Right atrium auricular region (tissue), 2 donors: ENCODE data around the gene OR10V1. TPM values are rescaled to one million over a fixed set of nuclear protein-coding genes. Genes with fewer than 3 reads are reported as not detected.

Source experiments
- DNase-seq: peaks from one replicate; pipeline ENCODE4 v3.0.0-alpha.2; 2019; ENCODE audit warnings: low spot score
- H3K27ac ChIP-seq, 2 donors: fragments of 200-600 bp; sonication (generic); 1 replicate in 1 of 2; 2 replicates in 1 of 2; pipeline ENCODE4 v1.5.1; 2016 to 2019
- H3K27me3 ChIP-seq, 2 donors: fragments of 200-600 bp; sonication (generic); one replicate each; pipeline versions ENCODE4 v1.5.1 to v1.6.0; 2017 to 2019
- H3K36me3 ChIP-seq: fragments of 200-600 bp; sonication (generic); one replicate; pipeline ENCODE4 v1.5.1; 2016
- H3K4me1 ChIP-seq, 2 donors: fragments of 200-600 bp; sonication (generic); one replicate each; pipeline versions ENCODE4 v1.5.1 to v1.6.0; 2017 to 2019
- H3K4me3 ChIP-seq, 2 donors: fragments of 200-600 bp; sonication (generic); 1 replicate in 1 of 2; 2 replicates in 1 of 2; pipeline ENCODE4 v1.5.1; 2017 to 2019; ENCODE audit warnings: mild to moderate bottlenecking in 1 of 2, moderate library complexity in 1 of 2
- H3K9me3 ChIP-seq, 2 donors: fragments of 200-600 bp; sonication (generic); one replicate each; pipeline ENCODE4 v1.5.1; 2019
- CTCF ChIP-seq, 2 donors: fragments of 200-600 bp; sonication (generic); IDR thresholded peaks; one replicate each; pipeline ENCODE4 v1.5.1; 2019; ENCODE audit warnings: antibody characterized with exemption in 2 of 2
- total RNA-seq, 2 donors: library from RNA; depleted of rRNA; stranded (reverse); fragments of >200 nt; gene quantifications; one replicate each; pipeline ENCODE4 v1.1.0, GENCODE V29; 2016

Gene OR10V1
- total RNA-seq, 2 donors from 2014 or later = not detected

DNA sequence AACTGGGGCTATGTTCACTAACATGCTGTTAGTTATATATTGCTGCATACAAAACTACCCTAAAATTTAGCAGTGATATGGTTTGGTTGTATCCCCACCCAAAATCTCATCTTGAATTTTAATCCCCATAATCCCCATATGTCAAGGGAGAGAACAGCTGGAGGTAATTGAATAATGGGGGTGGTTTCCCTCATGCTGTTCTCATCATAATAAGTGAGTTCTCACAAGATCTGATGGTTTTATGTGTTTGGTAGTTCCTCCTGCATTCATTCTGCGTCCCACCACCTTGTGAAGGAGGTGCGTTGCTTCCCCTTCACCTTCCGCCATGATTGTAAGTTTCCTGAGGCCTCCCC is 34.9 kb downstream of the OR10V1 start:
- no peak overlapping the region for H3K4me3 ChIP-seq
- TF ChIP-seq CTCF (IDR thresholded peaks at IDR 0.05) = no peak
- H3K27ac ChIP-seq = no peak overlapping the region
- no peaks in the 10 kb centered on the region for H3K27me3 ChIP-seq
- H3K4me1 ChIP-seq = no peaks in the 10 kb centered on the region
- H3K36me3 ChIP-seq = no peaks in the 10 kb centered on the region
- no peak for DNase-seq
- no peaks in the 10 kb centered on the region for H3K9me3 ChIP-seq

- Histone ChIP-seq H3K9me3 (no peaks in the 10 kb centered on the region), H3K36me3 (no peaks in the 10 kb centered on the region), H3K27ac (no peak overlapping the region), H3K27me3 (no peaks in the 10 kb centered on the region), H3K4me1 (no peaks in the 10 kb centered on the region), H3K4me3 (no peak overlapping the region)
- TF ChIP-seq CTCF (IDR thresholded peaks at IDR 0.05) = no peak
- DNase-seq = no peak
Observed at GRCh38 chr11:59678118-59678812, 35.4 kb downstream of the OR10V1 start.

- no peak for DNase-seq
- no peaks in the 10 kb centered on the region for H3K36me3 ChIP-seq
- H3K4me1 ChIP-seq = no peaks in the 10 kb centered on the region
- no peak overlapping the region for H3K27ac ChIP-seq
- TF ChIP-seq CTCF (IDR thresholded peaks at IDR 0.05) = no peak
- H3K27me3 ChIP-seq = no peaks in the 10 kb centered on the region
- no peak overlapping the region for H3K4me3 ChIP-seq
- H3K9me3 ChIP-seq = no peaks in the 10 kb centered on the region
Observed at GRCh38 chr11:59676205-59676604, 37.4 kb downstream of the OR10V1 start.

- no peak for DNase-seq
- Histone ChIP-seq H3K36me3 (no peaks in the 10 kb centered on the region), H3K9me3 (no peaks in the 10 kb centered on the region), H3K27ac (no peak overlapping the region), H3K4me3 (no peak overlapping the region), H3K4me1 (peaks cover 0 to 8% of the 10 kb centered on the region in 2 donors), H3K27me3 (no peaks in the 10 kb centered on the region)
- TF ChIP-seq CTCF (IDR thresholded peaks at IDR 0.05) = no peak
Observed at GRCh38 chr11:59674291-59674690, 39.4 kb downstream of the OR10V1 start.

DNA sequence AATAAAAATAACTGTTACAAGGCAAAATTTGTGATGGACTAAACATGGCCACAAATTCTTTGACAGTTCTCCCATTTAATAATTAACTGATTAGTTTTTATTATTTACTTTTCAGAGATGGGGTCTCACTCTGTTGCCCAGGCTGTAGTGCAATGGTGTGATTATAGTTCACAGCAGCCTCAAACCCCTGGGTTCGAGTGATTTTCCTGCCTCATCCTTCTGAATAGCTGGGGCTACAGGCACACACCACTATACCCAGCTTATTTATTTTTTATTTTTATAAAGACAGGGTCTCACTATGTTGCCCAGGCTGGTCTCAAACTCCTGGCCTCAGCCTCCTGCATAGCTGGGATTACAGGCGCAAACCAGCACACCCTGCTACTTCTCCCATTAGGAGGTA is 40.4 kb downstream of the OR10V1 start:
- H3K27ac ChIP-seq = no peak overlapping the region
- H3K27me3 ChIP-seq = no peaks in the 10 kb centered on the region
- TF ChIP-seq CTCF (IDR thresholded peaks at IDR 0.05) = no peak
- no peaks in the 10 kb centered on the region for H3K36me3 ChIP-seq
- DNase-seq = no peak
- H3K4me1 ChIP-seq = peaks cover 0 to 8% of the 10 kb centered on the region in 2 donors
- no peaks in the 10 kb centered on the region for H3K9me3 ChIP-seq
- no peak overlapping the region for H3K4me3 ChIP-seq

GRCh38 chr11:59671471-59671870 is 42.2 kb downstream of the OR10V1 start:
- Histone ChIP-seq H3K27ac (no peak overlapping the region), H3K4me1 (peaks cover 0 to 21% of the 10 kb centered on the region in 2 donors), H3K9me3 (no peaks in the 10 kb centered on the region), H3K4me3 (no peak overlapping the region), H3K36me3 (peaks cover 3% of the 10 kb centered on the region), H3K27me3 (no peaks in the 10 kb centered on the region)
- TF ChIP-seq CTCF (IDR thresholded peaks at IDR 0.05) = no peak
- DNase-seq = no peak
